ENCODE measurements around the gene VWA5B2. TPM values are rescaled to one million over a fixed set of nuclear protein-coding genes. Genes with fewer than 3 reads are reported as not detected.

The VWA5B2 gene
- total and polyA plus RNA-seq, 2 of the 13 experiments (the other 11 are each of a cell fraction or from before 2014, with no cell fraction given), result 0.03 to 0.04 TPM

GRCh38 chr3:184248454-184249411, 19.3 kb downstream of the VWA5B2 start, which contains the start of gene ALG3 (continued):
- TF ChIP-seq RFXANK (CRISPR knock-in tag; IDR thresholded peaks at IDR 0.05) (no peak), ZSCAN21 (CRISPR knock-in tag; IDR thresholded peaks at IDR 0.05; ENCODE audit: borderline replicate concordance) (peak; percentile 91), NFIC (IDR thresholded peaks at IDR 0.05; ENCODE audit: low read length) (peak; percentile 19; the same call in 1 of the 2 replicates), CEBPG (CRISPR knock-in tag; IDR thresholded peaks at IDR 0.05) (peak; percentile 61; the same call in 1 of the 2 replicates), CAMTA2 (CRISPR knock-in tag; IDR thresholded peaks at IDR 0.05; ENCODE audit: borderline replicate concordance) (no peak), ZNF878 (CRISPR knock-in tag; IDR thresholded peaks at IDR 0.05) (0 out of 2 replicates have a peak, but pooled peaks have one; percentile 62), CENPX (CRISPR knock-in tag; IDR thresholded peaks at IDR 0.05) (no peak), GATAD1 (CRISPR knock-in tag; IDR thresholded peaks at IDR 0.05) (peak; percentile 94), FOXJ3 (CRISPR knock-in tag; IDR thresholded peaks at IDR 0.05; ENCODE audit: borderline replicate concordance) (no peak), RORA (CRISPR knock-in tag; IDR thresholded peaks at IDR 0.05) (no peak), NAIF1 (CRISPR knock-in tag; IDR thresholded peaks at IDR 0.05; ENCODE audit: borderline replicate concordance) (peak; percentile 57), YY1 (IDR thresholded peaks at IDR 0.05; ENCODE audit: insufficient read depth, insufficient replicate concordance, low read depth, low read length) (peak; percentile 99), ZNF879 (CRISPR knock-in tag; IDR thresholded peaks at IDR 0.05) (0 out of 2 replicates have a peak, but pooled peaks have one; percentile 58), KLF11 (CRISPR knock-in tag; IDR thresholded peaks at IDR 0.05) (no peak), TBP (CRISPR knock-in tag; IDR thresholded peaks at IDR 0.05) (no peak), ZNF10 (CRISPR knock-in tag; IDR thresholded peaks at IDR 0.05; ENCODE audit: borderline replicate concordance, low read depth) (no peak), BATF2 (CRISPR knock-in tag; IDR thresholded peaks at IDR 0.05) (no peak), ONECUT2 (CRISPR knock-in tag; IDR thresholded peaks at IDR 0.05) (peak; percentile 44; the same call in 1 of the 2 replicates), TEAD3 (CRISPR knock-in tag; optimal IDR thresholded peaks at IDR 0.05; ENCODE audit: borderline replicate concordance) (peak; percentile 26), ZNF562 (CRISPR knock-in tag; IDR thresholded peaks at IDR 0.05; ENCODE audit: borderline replicate concordance) (no peak), CCDC6 (CRISPR knock-in tag; IDR thresholded peaks at IDR 0.05) (no peak; the same call in 1 of the 2 replicates), MYC (CRISPR knock-in tag; IDR thresholded peaks at IDR 0.05; ENCODE audit: borderline replicate concordance) (peak; percentile 97), SP4 (CRISPR knock-in tag; IDR thresholded peaks at IDR 0.05) (no peak), ZNF317 (CRISPR knock-in tag; IDR thresholded peaks at IDR 0.05) (peak; percentile 63; the same call in 1 of the 2 replicates), ISL2 (CRISPR knock-in tag; IDR thresholded peaks at IDR 0.05) (0 out of 2 replicates have a peak, but pooled peaks have one; percentile 65), ZNF83 (CRISPR knock-in tag; IDR thresholded peaks at IDR 0.05; ENCODE audit: borderline replicate concordance) (no peak)

Data from HepG2 (cell line).